ENCODE measurements around the gene GPR39. TPM values are rescaled to one million over a fixed set of nuclear protein-coding genes. Genes with fewer than 3 reads are reported as not detected.

Gene GPR39
- total RNA-seq (2022; extraction: Qiagen RNA extraction) = 6.7 to 7.5 TPM (median 6.9 TPM) in 5 replicates

DNA sequence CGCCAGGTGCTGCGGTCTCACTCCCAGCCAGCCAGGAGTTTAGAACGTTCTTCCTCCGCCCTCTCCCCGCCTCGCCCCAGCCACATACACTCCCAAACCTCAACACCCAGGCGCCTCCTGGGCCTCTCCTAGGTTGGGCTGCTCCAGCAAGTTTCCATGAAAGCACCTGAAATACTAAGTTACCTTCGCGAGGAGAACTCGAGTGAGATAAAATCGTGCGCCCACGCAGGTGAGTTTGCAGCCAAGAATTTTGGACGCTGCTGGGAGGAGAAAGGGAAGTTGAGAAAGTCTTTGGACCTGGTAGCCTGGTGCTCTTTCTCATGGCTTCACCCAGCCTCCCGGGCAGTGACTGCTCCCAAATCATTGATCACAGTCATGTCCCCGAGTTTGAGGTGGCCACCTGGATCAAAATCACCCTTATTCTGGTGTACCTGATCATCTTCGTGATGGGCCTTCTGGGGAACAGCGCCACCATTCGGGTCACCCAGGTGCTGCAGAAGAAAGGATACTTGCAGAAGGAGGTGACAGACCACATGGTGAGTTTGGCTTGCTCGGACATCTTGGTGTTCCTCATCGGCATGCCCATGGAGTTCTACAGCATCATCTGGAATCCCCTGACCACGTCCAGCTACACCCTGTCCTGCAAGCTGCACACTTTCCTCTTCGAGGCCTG, at the start of gene GPR39:
GPR39 (plus strand) TSS at position 83 of the 673 bp plus-strand sequence.

DNA sequence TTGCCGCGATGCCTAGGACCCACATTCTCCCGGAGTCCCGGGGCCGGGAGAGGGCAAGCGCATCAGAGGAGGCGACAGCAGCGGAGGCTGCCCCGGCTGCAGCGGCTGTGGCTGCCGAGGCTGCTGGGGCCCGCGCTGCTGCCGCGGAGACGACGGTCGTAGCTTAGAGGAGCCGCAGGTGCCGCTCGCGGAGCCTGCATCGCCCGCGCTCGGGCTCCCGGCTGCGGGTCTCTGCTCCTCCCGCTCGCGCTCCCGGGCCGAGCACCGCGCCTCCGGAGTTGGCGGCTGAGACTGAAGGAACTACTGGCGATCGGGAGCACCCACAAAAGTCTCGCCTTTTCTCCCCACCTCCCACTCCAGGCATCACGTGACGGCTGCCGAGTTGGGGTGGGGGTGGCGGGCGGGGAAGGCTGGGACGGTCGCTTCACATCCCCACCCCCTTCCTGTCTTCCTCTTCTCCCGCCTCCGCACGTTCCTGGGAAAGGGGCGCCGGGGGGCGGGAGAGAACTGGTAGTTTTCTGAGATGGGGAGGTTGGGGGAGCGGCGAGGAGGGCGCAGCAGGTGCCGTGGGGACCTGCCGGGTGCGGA, 253.4 kb downstream of the GPR39 start, which contains the start of gene LYPD1:
LYPD1 (minus strand) TSS at position 298 of the 588 bp plus-strand sequence; CDS start at position 25, 273 bp downstream.

Measured in A549 treated with AZD2906 at 1 μM for 4 hours (cell line).